CD14-positive monocyte (primary cell): ENCODE data around the gene WFDC1. TPM values are rescaled to one million over a fixed set of nuclear protein-coding genes. Genes with fewer than 3 reads are reported as not detected.

Experiments
- DNase-seq, 3 donors: peaks; one replicate each; pipeline ENCODE4 v3.0.0-alpha.2; 2011 to 2022
- H2AFZ ChIP-seq: 2 replicates; pipeline ENCODE4 v1.6.0; 2012; ENCODE audit warnings: mild to moderate bottlenecking, low read depth, low read length, inconsistent platforms; ENCODE audit not compliant: insufficient read depth, poor library complexity, severe bottlenecking
- H3K27ac ChIP-seq, 2 donors: 1 replicate in 1 of 2; 2 replicates in 1 of 2; pipeline ENCODE4 v1.5.1; 2012 to 2013; ENCODE audit warnings: low read length in 2 of 2, control low read depth in 1 of 2, inconsistent platforms in 1 of 2, low read depth in 1 of 2, mild to moderate bottlenecking in 1 of 2
- H3K27me3 ChIP-seq, 2 donors: one replicate each; pipeline versions ENCODE4 v1.6.0 to v1.6.1; 2011 to 2013; ENCODE audit warnings: low read length in 2 of 2; ENCODE audit not compliant: control insufficient read depth in 2 of 2, insufficient read depth in 2 of 2
- H3K36me3 ChIP-seq, 2 donors: replicated peaks in 1 of 2; 1 replicate in 1 of 2; 2 replicates in 1 of 2; pipeline versions ENCODE4 v1.5.1 to v1.6.1; 2012 to 2013; ENCODE audit warnings: low read length in 2 of 2, control low read depth in 1 of 2, inconsistent platforms in 1 of 2, mild to moderate bottlenecking in 1 of 2; ENCODE audit not compliant: insufficient read depth in 2 of 2, control insufficient read depth in 1 of 2
- H3K4me1 ChIP-seq, 2 donors: 1 replicate in 1 of 2; 2 replicates in 1 of 2; pipeline versions ENCODE4 v1.5.1 to v1.6.1; 2012 to 2013; ENCODE audit warnings: low read length in 2 of 2, control low read depth in 1 of 2, inconsistent platforms in 1 of 2, mild to moderate bottlenecking in 1 of 2, moderate library complexity in 1 of 2; ENCODE audit not compliant: insufficient read depth in 2 of 2, control insufficient read depth in 1 of 2
- H3K4me2 ChIP-seq: replicated peaks from 2 replicates; pipeline ENCODE3; 2012; ENCODE audit warnings: low read length, moderate library complexity, mild to moderate bottlenecking; ENCODE audit not compliant: poor library complexity, severe bottlenecking; ENCODE audit errors: extremely low read depth
- H3K4me3 ChIP-seq, 3 experiments: fragments of 200-600 bp in 1 of 3; sonication (generic) in 1 of 3; replicated peaks in 1 of 3; 1 replicate in 2 of 3; 2 replicates in 1 of 3; pipeline ENCODE4 v1.5.1; 2011 to 2013; ENCODE audit warnings: low read length in 3 of 3, mild to moderate bottlenecking in 3 of 3, control low read depth in 2 of 3, low read depth in 2 of 3, inconsistent platforms in 1 of 3, moderate library complexity in 1 of 3
- H3K79me2 ChIP-seq: 2 replicates; pipeline ENCODE4 v1.6.0; 2012; ENCODE audit warnings: mild to moderate bottlenecking, control low read depth, inconsistent platforms, low read length, moderate library complexity; ENCODE audit not compliant: insufficient read depth
- H3K9ac ChIP-seq: 2 replicates; pipeline ENCODE4 v1.6.0; 2017; ENCODE audit warnings: low read length, mild to moderate bottlenecking; ENCODE audit not compliant: insufficient read depth, poor library complexity, severe bottlenecking
- H3K9me3 ChIP-seq, 2 donors: replicated peaks in 1 of 2; 1 replicate in 1 of 2; 2 replicates in 1 of 2; pipeline versions ENCODE4 v1.5.1 to v1.6.1; 2012 to 2013; ENCODE audit warnings: low read length in 2 of 2, control low read depth in 1 of 2; ENCODE audit not compliant: control insufficient read depth in 1 of 2, insufficient read depth in 1 of 2
- H4K20me1 ChIP-seq: 2 replicates; pipeline ENCODE4 v1.6.0; 2012; ENCODE audit warnings: mild to moderate bottlenecking, low read length, control low read depth, moderate library complexity; ENCODE audit not compliant: insufficient read depth
- H3K27ac Mint-ChIP-seq, 7 donors: one replicate each; pipeline ENCODE4 v1.8.0; 2020; ENCODE audit warnings: mild to moderate bottlenecking in 7 of 7, mixed read lengths in 7 of 7, moderate library complexity in 6 of 7, inconsistent platforms in 2 of 7
- H3K27me3 Mint-ChIP-seq, 3 donors: one replicate each; pipeline ENCODE4 v1.8.0; 2021 to 2022; ENCODE audit warnings: low read depth in 3 of 3, mild to moderate bottlenecking in 3 of 3, mixed read lengths in 3 of 3, moderate library complexity in 3 of 3, inconsistent platforms in 1 of 3
- H3K36me3 Mint-ChIP-seq, 2 donors: one replicate each; pipeline ENCODE4 v1.8.0; 2020; ENCODE audit warnings: mixed read lengths in 2 of 2, inconsistent platforms in 1 of 2, mild to moderate bottlenecking in 1 of 2
- H3K4me1 Mint-ChIP-seq: one replicate; pipeline ENCODE4 v1.8.0; 2020; ENCODE audit warnings: mild to moderate bottlenecking, mixed read lengths
- H3K4me3 Mint-ChIP-seq, 2 donors: one replicate each; pipeline ENCODE4 v1.8.0; 2020; ENCODE audit warnings: mild to moderate bottlenecking in 2 of 2, mixed read lengths in 2 of 2, moderate library complexity in 1 of 2
- H3K9me3 Mint-ChIP-seq, 7 donors: one replicate each; pipeline ENCODE4 v1.8.0; 2020 to 2022; ENCODE audit warnings: mixed read lengths in 7 of 7, mild to moderate bottlenecking in 6 of 7, moderate library complexity in 6 of 7, inconsistent platforms in 2 of 7
- CTCF ChIP-seq: fragments of 200-600 bp; IDR thresholded peaks from one replicate; pipeline ENCODE4 v1.8.0; 2022; ENCODE audit warnings: antibody characterized with exemption, mild to moderate bottlenecking
- WGBS: methylation state at CpG from one replicate; pipeline ENCODE4 v1.1.5; 2013; ENCODE audit warnings: missing lambda C conversion rate; ENCODE audit not compliant: insufficient coverage; 5-methylcytosine and 5-hydroxymethylcytosine counted together
- intact Hi-C, 2 donors: fragments of 100-400 bp; cut with micrococcal nuclease; formaldehyde crosslinking; loops; one replicate each; pipeline versions ENCODE4 v1.15.0 to v1.15.1; 2023
- polyA plus RNA-seq, 3 donors: library from polyadenylated mRNA; depleted of rRNA in 1 of 3; unstranded in 2 of 3; stranded (reverse) in 1 of 3; fragments of 300-500 nt in 2 of 3; fragments of >200 nt in 1 of 3; fragmentation: Illumina TruSeq in 2 of 3; gene quantifications; 1 replicate in 2 of 3; 2 replicates in 1 of 3; pipeline ENCODE4 v1.2.3, GENCODE V29; 2012 to 2021

The WFDC1 gene
- polyA plus RNA-seq, 3 donors = not detected

DNA sequence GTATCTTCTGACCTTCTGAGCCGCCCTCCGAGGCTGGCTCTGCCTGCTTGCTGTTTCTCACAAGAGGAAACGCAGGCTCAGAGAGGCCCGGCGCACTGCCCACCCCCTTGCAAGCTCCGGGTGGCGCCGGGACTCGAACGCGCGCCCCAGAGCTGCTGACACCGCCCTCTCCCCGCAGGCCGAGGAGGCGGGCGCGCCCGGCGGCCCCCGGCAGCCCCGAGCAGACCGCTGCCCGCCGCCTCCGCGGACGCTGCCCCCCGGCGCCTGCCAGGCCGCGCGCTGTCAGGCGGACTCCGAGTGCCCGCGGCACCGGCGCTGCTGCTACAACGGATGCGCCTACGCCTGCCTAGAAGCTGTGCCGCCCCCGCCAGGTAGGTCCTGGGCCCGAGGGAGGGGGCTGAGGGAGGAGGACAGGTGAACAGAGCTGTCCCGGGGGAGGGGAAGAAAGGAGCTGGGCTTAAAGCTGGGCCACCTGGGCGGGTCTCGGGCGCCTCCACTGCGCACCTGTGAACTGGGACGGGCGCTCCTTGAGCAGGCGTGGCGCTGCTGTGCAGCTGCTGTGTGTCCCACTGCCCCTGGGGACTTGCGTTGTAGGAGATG is 18.2 kb downstream of the WFDC1 start:
- H2AFZ ChIP-seq = no peak overlapping the region
- H3K9ac ChIP-seq = no peak overlapping the region
- no peaks in the 10 kb centered on the region for H3K4me1 ChIP-seq
- H3K79me2 ChIP-seq = no peaks in the 10 kb centered on the region
- H3K9me3 Mint-ChIP-seq = peaks cover 2 to 9% (median 5%) of the 10 kb centered on the region in 7 donors
- H3K4me1 Mint-ChIP-seq = no peaks in the 10 kb centered on the region
- H3K27me3 ChIP-seq = peaks cover 5 to 25% of the 10 kb centered on the region in 2 donors
- H3K4me3 Mint-ChIP-seq = peak overlapping the region in 1 of 2 donors; percentile 36
- no peak for TF ChIP-seq CTCF
- H3K27ac Mint-ChIP-seq = no peak overlapping the region
- 17% methylated on average over 55 of the region's 55 CpGs for WGBS
- no peaks in the 10 kb centered on the region for H4K20me1 ChIP-seq
- peaks cover 3 to 4% of the 10 kb centered on the region in 2 donors for H3K9me3 ChIP-seq
- H3K36me3 Mint-ChIP-seq = no peaks in the 10 kb centered on the region
- no peak overlapping the region for H3K27ac ChIP-seq
- intact Hi-C loops = loop anchor here in 1 of 2 donors (2.0 kb wide), 1 partner anchor 50 kb away; no protein-coding TSS in a partner anchor
- no peak overlapping the region for H3K4me3 ChIP-seq
- H3K36me3 ChIP-seq = no peaks in the 10 kb centered on the region
- no peak overlapping the region for H3K4me2 ChIP-seq
- no peak for DNase-seq
- H3K27me3 Mint-ChIP-seq = peaks cover 33 to 47% (median 39%) of the 10 kb centered on the region in 3 donors

DNA sequence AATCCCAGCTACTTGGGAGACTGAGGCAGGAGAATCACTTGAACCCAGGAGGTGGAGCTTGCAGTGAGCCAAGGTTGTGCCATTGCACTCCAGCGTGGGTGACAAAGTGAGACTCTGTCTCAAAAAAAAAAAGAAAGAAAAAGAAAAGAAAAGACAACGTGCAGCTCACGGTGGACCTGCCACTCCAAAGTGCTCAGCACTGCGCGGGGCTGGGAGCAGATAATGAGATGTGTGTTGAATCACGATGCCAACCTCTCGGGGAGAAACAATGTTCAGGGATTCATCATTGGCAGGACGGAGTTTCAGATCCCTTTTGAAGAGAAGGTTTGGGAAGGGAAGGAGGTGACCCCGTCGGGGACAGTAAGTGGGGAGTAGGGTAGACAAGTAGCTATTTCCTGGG is 19.2 kb downstream of the WFDC1 start:
- Histone ChIP-seq H4K20me1 (no peaks in the 10 kb centered on the region), H3K27ac (no peak overlapping the region), H3K4me1 (no peaks in the 10 kb centered on the region), H3K4me3 (no peak overlapping the region), H3K79me2 (no peaks in the 10 kb centered on the region), H3K9ac (no peak overlapping the region), H3K36me3 (no peaks in the 10 kb centered on the region), H3K9me3 (peaks cover 9 to 14% of the 10 kb centered on the region in 2 donors), H2AFZ (no peak overlapping the region), H3K4me2 (no peak overlapping the region), H3K27me3 (peaks cover 5 to 25% of the 10 kb centered on the region in 2 donors)
- H3K4me1 Mint-ChIP-seq = no peaks in the 10 kb centered on the region
- TF ChIP-seq CTCF = no peak
- DNase-seq = no peak
- H3K36me3 Mint-ChIP-seq = no peaks in the 10 kb centered on the region
- WGBS = 88% methylated on average over 9 of the region's 10 CpGs
- intact Hi-C loops = loop anchor here in 1 of 2 donors (2.0 kb wide), 1 partner anchor 51 kb away; no protein-coding TSS in a partner anchor
- peak overlapping the region in 1 of 2 donors; percentile 31 for H3K4me3 Mint-ChIP-seq
- peaks cover 7 to 19% (median 12%) of the 10 kb centered on the region in 7 donors for H3K9me3 Mint-ChIP-seq
- no peak overlapping the region for H3K27ac Mint-ChIP-seq
- H3K27me3 Mint-ChIP-seq = peaks cover 30 to 43% (median 37%) of the 10 kb centered on the region in 3 donors
